Activated T-helper 1 cell treated with anti-CD3 and anti-CD28 coated beads, Interleukin-12 subunit alpha, Interleukin-12 subunit beta, Interleukin-2, Interleukin-4 antibody, amounts not matched to agents 30 ng/mL and 10 ng/mL and 1 ng/mL, durations not matched to agents 14 hours and 24 hours and 36 hours (primary cell): ENCODE results near the gene MLLT3. TPM values are rescaled to one million over a fixed set of nuclear protein-coding genes. Genes with fewer than 3 reads are reported as not detected.

Experiments
- DNase-seq: peaks from one replicate; pipeline ENCODE4 v3.0.0; 2021; ENCODE audit warnings: low spot score
- H3K27ac Mint-ChIP-seq: one replicate; pipeline ENCODE4 v1.8.0; 2021; ENCODE audit warnings: mild to moderate bottlenecking, mixed read lengths
- H3K27me3 Mint-ChIP-seq: one replicate; pipeline ENCODE4 v1.8.0; 2022; ENCODE audit warnings: mild to moderate bottlenecking, moderate library complexity, mixed read lengths; ENCODE audit not compliant: insufficient read depth
- H3K36me3 Mint-ChIP-seq: one replicate; pipeline ENCODE4 v1.8.0; 2021; ENCODE audit warnings: low read depth, mixed read lengths
- H3K4me1 Mint-ChIP-seq: one replicate; pipeline ENCODE4 v1.8.0; 2021; ENCODE audit warnings: low read depth, mixed read lengths
- H3K4me3 Mint-ChIP-seq: one replicate; pipeline ENCODE4 v1.8.0; 2021; ENCODE audit warnings: mild to moderate bottlenecking, moderate library complexity, mixed read lengths
- H3K9me3 Mint-ChIP-seq: one replicate; pipeline ENCODE4 v1.8.0; 2021; ENCODE audit warnings: mixed read lengths
- intact Hi-C: fragments of 100-400 bp; cut with micrococcal nuclease; formaldehyde crosslinking; loops from one replicate; pipeline ENCODE4 v1.15.1; 2024
- total RNA-seq: library from RNA; stranded (reverse); gene quantifications from 2 replicates; pipeline ENCODE4 v1.2.3, GENCODE V29; 2022

The MLLT3 gene
- total RNA-seq, 1 donor from 2014 or later, result 36.4 TPM

DNA sequence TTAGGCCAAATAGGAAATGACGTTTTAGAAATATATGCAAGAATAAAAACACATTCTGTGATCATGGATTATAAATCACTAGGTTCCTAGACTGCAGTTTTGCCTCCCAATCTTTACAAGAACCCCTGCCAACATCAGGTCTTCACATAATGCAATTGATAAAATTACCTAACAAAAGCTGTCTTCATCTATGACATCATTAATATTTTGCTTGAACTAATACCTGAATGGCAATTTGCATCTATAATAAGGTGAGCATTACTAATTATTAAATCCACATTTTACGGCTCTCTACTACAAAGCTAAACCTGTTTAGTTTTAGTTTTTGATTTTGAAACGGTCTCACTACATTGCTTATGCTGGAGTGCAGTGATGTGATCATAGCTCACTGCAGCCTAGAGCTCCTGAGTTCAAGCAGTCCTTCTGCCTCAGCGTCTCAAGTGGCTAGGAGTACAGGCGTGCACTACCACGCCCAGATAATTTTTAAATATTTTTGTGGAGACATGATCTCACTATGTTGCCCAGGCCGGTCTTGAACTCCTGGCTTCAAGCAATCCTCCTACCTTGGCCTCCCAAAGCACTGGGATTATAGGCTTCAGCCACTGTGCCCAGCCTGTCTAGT lies 218.0 kb downstream of the MLLT3 start:
- H3K9me3 Mint-ChIP-seq, result no peaks in the 10 kb centered on the region
- peaks cover 39% of the 10 kb centered on the region for H3K36me3 Mint-ChIP-seq
- H3K4me1 Mint-ChIP-seq, result peaks cover 46% of the 10 kb centered on the region
- no peak overlapping the region for H3K27ac Mint-ChIP-seq
- no peak for DNase-seq
- no peak overlapping the region for H3K4me3 Mint-ChIP-seq
- no peaks in the 10 kb centered on the region for H3K27me3 Mint-ChIP-seq
- intact Hi-C loops, result no loop called here

DNA sequence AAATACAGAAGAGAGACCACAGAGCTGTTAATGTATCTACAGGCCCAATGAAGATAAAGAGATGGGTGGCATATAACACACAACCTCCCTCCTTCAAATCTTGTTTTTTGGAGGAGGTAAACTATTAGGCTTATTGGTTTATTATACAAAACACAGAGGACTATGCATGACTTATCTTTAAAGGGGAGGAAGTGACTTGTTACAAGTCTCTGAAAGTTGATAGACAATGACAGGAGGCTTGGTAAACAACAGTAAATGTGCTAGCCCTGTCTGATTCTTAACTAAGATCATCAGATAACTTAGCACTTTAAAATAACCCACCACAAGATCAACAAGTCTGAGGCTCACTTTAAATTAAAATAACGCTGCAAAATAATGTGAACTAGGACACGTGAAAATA lies 219.0 kb downstream of the MLLT3 start:
- no peak overlapping the region for H3K4me3 Mint-ChIP-seq
- no peaks in the 10 kb centered on the region for H3K9me3 Mint-ChIP-seq
- intact Hi-C loops, result no loop called here
- DNase-seq, result no peak
- no peaks in the 10 kb centered on the region for H3K27me3 Mint-ChIP-seq
- peaks cover 34% of the 10 kb centered on the region for H3K36me3 Mint-ChIP-seq
- no peak overlapping the region for H3K27ac Mint-ChIP-seq
- H3K4me1 Mint-ChIP-seq, result peaks cover 46% of the 10 kb centered on the region

DNA sequence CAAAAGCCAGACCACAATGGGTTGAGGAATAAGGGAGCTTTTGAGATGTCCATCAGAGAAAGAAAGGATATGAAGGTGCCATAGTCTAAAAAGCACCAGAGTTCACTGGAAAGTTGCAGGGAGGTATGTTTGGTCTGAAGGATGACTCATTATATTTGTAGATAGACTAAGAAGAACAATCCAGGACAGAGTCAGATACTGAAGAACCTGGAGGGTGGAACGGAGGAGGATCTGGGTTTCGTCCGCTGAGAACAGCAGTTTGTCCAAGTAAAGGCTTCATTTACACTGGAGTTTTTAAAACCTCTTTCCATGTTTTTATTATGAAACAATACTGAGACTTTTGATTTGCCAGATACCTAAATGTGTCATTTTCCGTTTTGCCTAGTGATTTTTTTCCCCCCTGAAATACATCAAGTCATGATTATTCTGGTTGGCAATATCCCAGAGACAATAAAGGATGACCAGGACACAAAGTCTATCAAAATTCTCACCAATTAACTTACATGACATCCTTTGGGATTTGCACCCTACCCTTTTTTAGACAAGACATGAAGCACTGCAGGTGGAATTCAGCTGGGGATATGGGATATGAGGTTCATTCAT lies 219.9 kb downstream of the MLLT3 start:
- H3K27me3 Mint-ChIP-seq, result no peaks in the 10 kb centered on the region
- peaks cover 26% of the 10 kb centered on the region for H3K36me3 Mint-ChIP-seq
- no peak for DNase-seq
- intact Hi-C loops, result no loop called here
- H3K9me3 Mint-ChIP-seq, result no peaks in the 10 kb centered on the region
- H3K4me3 Mint-ChIP-seq, result no peak overlapping the region
- H3K27ac Mint-ChIP-seq, result no peak overlapping the region
- peaks cover 45% of the 10 kb centered on the region for H3K4me1 Mint-ChIP-seq

GRCh38 chr9:20398536-20399338 lies 223.6 kb downstream of the MLLT3 start:
- Mint-ChIP-seq H3K27me3 (no peaks in the 10 kb centered on the region), H3K4me3 (no peak overlapping the region), H3K9me3 (peaks cover 4% of the 10 kb centered on the region), H3K36me3 (peaks cover 44% of the 10 kb centered on the region), H3K27ac (no peak overlapping the region), H3K4me1 (peaks cover 76% of the 10 kb centered on the region)
- intact Hi-C loops, result no loop called here
- no peak for DNase-seq

DNA sequence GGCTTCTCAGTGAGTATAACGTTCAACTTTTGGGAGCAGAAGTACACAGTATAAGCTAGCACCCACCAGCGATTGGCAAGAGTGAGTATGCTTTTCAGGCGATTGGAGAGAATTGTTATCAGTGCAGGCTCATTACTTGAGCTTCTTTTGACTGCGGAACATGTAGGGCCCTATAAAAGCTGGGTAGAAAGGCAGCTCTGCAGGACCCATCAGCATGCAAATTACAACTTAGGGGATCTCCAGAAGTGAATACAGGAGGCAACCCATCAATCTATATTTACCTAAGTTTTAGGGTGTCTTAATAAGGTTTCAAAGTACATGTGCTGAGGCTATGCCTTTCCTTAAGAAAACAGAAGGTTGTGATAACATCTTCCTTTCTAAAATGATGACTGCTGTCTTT lies 225.0 kb downstream of the MLLT3 start:
- H3K36me3 Mint-ChIP-seq, result peaks cover 40% of the 10 kb centered on the region
- intact Hi-C loops, result no loop called here
- no peak overlapping the region for H3K4me3 Mint-ChIP-seq
- H3K9me3 Mint-ChIP-seq, result peaks cover 4% of the 10 kb centered on the region
- no peak overlapping the region for H3K27ac Mint-ChIP-seq
- peaks cover 65% of the 10 kb centered on the region for H3K4me1 Mint-ChIP-seq
- DNase-seq, result no peak
- no peaks in the 10 kb centered on the region for H3K27me3 Mint-ChIP-seq

DNA sequence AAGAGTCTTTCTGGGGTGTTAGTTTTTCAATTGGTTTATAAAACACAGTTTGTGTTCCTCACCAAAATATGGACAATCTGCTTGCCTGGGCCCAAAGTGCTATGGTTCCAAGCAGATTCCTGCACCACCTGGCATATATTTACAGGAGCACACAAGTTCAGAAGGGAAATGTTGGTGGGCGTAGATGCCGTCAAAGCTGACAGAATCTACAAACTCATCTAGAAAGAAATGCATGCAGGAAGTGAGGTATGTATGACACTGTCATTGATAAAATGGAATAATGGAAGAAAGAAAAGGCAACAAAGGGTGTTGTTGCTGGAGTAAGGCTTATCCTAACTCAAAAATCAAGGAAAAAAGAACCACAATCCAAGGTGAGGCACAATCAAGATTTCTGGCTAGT lies 225.8 kb downstream of the MLLT3 start:
- Mint-ChIP-seq H3K27me3 (no peaks in the 10 kb centered on the region), H3K27ac (no peak overlapping the region), H3K4me1 (peaks cover 57% of the 10 kb centered on the region), H3K36me3 (peaks cover 36% of the 10 kb centered on the region), H3K4me3 (no peak overlapping the region), H3K9me3 (peaks cover 4% of the 10 kb centered on the region)
- no peak for DNase-seq
- intact Hi-C loops, result no loop called here

DNA sequence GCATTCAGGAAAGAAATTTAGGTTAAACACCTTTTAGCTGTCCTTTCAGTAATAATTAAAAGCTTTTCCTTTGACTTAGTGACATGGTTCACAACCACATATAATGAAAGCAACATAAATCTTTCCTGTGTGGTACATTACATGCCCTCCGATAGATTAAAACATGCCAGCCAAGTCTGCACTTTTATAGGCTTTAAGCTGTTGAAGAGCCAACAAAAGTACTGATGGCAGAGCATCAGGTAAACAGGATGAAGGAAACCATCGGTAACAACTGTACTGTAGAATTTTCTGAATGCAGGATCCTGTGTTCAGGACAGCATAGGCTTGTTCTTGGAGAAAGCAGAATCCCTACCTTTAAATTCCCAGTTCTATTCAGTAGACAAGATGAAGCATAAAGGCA lies 226.6 kb downstream of the MLLT3 start:
- peaks cover 56% of the 10 kb centered on the region for H3K4me1 Mint-ChIP-seq
- no peak for DNase-seq
- H3K27ac Mint-ChIP-seq, result no peak overlapping the region
- no peaks in the 10 kb centered on the region for H3K27me3 Mint-ChIP-seq
- intact Hi-C loops, result no loop called here
- H3K4me3 Mint-ChIP-seq, result no peak overlapping the region
- H3K36me3 Mint-ChIP-seq, result peaks cover 34% of the 10 kb centered on the region
- peaks cover 4% of the 10 kb centered on the region for H3K9me3 Mint-ChIP-seq

GRCh38 chr9:20394969-20395368 lies 227.3 kb downstream of the MLLT3 start:
- DNase-seq, result no peak
- Mint-ChIP-seq H3K27ac (no peak overlapping the region), H3K9me3 (peaks cover 4% of the 10 kb centered on the region), H3K4me1 (peaks cover 54% of the 10 kb centered on the region), H3K4me3 (no peak overlapping the region), H3K27me3 (no peaks in the 10 kb centered on the region), H3K36me3 (peaks cover 35% of the 10 kb centered on the region)
- intact Hi-C loops, result no loop called here

GRCh38 chr9:20391208-20391607 lies 231.1 kb downstream of the MLLT3 start:
- Mint-ChIP-seq H3K4me1 (peaks cover 20% of the 10 kb centered on the region), H3K27me3 (no peaks in the 10 kb centered on the region), H3K36me3 (peaks cover 33% of the 10 kb centered on the region)

GRCh38 chr9:20390400-20390799 lies 231.9 kb downstream of the MLLT3 start:
- intact Hi-C loops, result no loop called here
- DNase-seq, result no peak
- peaks cover 32% of the 10 kb centered on the region for H3K36me3 Mint-ChIP-seq
- H3K27ac Mint-ChIP-seq, result no peak overlapping the region
- no peaks in the 10 kb centered on the region for H3K9me3 Mint-ChIP-seq
- no peaks in the 10 kb centered on the region for H3K27me3 Mint-ChIP-seq
- no peak overlapping the region for H3K4me3 Mint-ChIP-seq
- peaks cover 12% of the 10 kb centered on the region for H3K4me1 Mint-ChIP-seq

More at GRCh38 chr9:20391208-20391607, 231.1 kb downstream of the MLLT3 start:
- Mint-ChIP-seq H3K4me3 (no peak overlapping the region), H3K27ac (no peak overlapping the region), H3K9me3 (no peaks in the 10 kb centered on the region)
- intact Hi-C loops, result no loop called here
- no peak for DNase-seq

DNA sequence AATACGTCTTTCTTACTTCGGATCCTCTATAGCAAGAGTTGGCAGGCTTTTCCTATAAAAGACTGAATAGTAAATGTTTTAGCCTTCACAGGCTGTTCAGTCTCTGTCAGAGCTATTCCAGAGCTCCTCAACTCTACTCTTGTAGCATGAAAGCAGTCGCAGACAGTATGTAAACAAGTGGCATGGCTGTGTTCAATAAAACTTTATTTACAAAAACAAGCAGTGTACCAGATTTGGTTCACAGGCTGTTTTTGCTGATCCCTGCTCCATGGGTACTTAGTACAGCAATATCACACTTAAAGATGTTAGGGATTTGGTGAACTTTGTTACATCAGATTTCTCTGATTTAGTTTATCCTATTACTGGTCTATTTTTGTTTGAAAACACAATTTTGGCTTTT lies 235.2 kb downstream of the MLLT3 start:
- intact Hi-C loops, result no loop called here
- Mint-ChIP-seq H3K27ac (no peak overlapping the region), H3K4me3 (no peak overlapping the region), H3K27me3 (no peaks in the 10 kb centered on the region), H3K4me1 (peaks cover 25% of the 10 kb centered on the region), H3K36me3 (peaks cover 27% of the 10 kb centered on the region), H3K9me3 (no peaks in the 10 kb centered on the region)
- no peak for DNase-seq

DNA sequence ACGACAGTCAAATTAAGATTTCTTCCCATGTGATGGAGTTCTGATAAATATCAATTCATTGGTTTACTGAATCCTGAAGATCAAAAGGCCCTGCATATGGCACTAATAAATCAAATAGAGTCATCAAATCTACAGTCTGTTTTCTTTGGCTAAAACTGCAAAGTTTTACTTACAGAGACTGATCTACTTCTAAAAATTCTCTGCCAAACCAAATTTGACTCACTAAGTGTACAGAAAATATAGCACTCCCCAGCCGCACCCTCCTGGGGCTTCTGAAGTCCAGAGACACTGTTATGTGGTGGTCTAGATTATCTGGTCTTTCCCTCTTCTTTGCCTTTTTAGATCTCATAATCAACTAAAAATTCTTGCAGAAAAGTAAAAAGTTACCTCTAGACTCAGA lies 237.7 kb downstream of the MLLT3 start:
- Mint-ChIP-seq H3K4me3 (no peak overlapping the region), H3K4me1 (peaks cover 33% of the 10 kb centered on the region), H3K27ac (no peak overlapping the region), H3K9me3 (no peaks in the 10 kb centered on the region), H3K27me3 (no peaks in the 10 kb centered on the region), H3K36me3 (peaks cover 31% of the 10 kb centered on the region)
- no peak for DNase-seq
- intact Hi-C loops, result no loop called here

- peaks cover 40% of the 10 kb centered on the region for H3K4me1 Mint-ChIP-seq
- intact Hi-C loops, result no loop called here
These were observed 239.7 kb downstream of the MLLT3 start for GRCh38 chr9:20382460-20383071.

More at GRCh38 chr9:20382460-20383071, 239.7 kb downstream of the MLLT3 start:
- Mint-ChIP-seq H3K9me3 (no peaks in the 10 kb centered on the region), H3K27ac (no peak overlapping the region), H3K4me3 (no peak overlapping the region), H3K27me3 (no peaks in the 10 kb centered on the region), H3K36me3 (peaks cover 26% of the 10 kb centered on the region)
- DNase-seq, result no peak
